Measurements from ENCODE around the gene DISP2.

GRCh38 chr15:40309344-40309862 lies 48.6 kb upstream of the DISP2 start:
- TF ChIP-seq CTCF (conservative IDR thresholded peaks at IDR 0.05) (no peak), EZH2 (IDR thresholded peaks at IDR 0.05; ENCODE audit: low read depth) (no peak)
